HT-29 (cell line): ENCODE results near the gene PRR11. TPM values are rescaled to one million over a fixed set of nuclear protein-coding genes. Genes with fewer than 3 reads are reported as not detected.
"Not testable (repeated sequence)": the region's sequence is repeated elsewhere in the genome, so short reads cannot be mapped to it uniquely, and the experiment has no call there.

Source experiments
- DNase-seq: peaks from one replicate; pipeline ENCODE4 v3.0.0-alpha.2; 2015; ENCODE audit warnings: low spot score
- small RNA-seq: library from RNA; depleted of rRNA; stranded (forward); fragments of <200 nt; gene quantifications from one replicate; pipeline ENCODE3, GENCODE V24; 2014
- total RNA-seq: library from RNA; depleted of rRNA; stranded (reverse); fragments of >200 nt; shearing (Covaris generic); gene quantifications from 2 replicates; pipeline ENCODE4 v1.2.3, GENCODE V29; 2014; rRNA removed

The PRR11 gene
- total RNA-seq, 1 experiment from 2014 or later = 10.0 TPM

DNA sequence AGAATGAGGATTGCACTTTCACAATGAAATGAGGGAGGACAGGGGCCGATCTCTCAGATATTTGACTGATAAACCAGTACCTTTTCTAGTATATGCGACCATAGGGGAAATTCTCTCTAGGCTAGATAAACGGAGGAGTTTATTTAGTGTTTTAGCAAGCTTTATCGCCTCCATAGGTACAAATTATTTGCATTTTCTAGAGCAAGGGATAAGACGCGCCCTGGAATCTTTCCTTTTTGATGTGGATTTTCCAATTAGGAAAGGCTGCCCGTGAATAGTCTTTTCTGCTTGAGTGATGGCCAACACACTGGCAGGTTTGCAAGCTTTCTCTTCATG lies 64.4 kb downstream of the PRR11 start:
- no peak for DNase-seq

DNA sequence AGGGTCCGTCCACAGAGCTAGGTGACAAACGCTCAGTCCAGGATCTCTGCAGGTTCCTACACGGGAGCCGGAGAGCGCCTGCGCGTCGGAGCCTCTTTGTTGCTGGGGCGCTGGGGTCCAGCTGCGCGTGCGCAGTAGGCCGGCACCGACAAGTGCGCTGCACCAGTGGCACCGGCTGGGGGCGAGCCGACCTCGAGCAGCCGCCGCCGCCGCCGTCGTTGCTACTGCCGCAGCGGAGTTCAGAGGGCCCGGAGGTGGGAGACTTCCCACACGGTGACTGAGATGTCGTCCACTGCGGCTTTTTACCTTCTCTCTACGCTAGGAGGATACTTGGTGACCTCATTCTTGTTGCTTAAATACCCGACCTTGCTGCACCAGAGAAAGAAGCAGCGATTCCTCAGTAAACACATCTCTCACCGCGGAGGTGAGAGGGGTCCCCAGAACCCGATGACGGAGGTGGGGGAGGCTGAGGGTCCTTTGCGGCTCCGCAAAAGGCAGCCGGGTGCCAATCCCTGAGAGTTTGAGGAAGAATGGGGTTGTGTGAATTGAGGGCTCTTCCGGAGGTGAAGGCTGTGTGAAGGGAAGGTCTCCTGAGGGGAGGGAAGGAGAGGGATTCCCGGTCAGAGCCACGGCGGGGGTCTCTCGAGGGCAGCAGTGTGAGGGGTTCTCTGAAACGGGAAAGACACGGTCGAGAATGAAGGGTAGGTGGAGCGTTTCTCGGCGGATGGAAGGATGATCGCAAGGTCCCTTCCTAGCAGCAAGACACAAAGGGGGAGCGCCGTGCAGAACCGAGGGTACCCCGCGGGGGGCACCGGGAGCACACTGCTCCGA lies 65.0 kb downstream of the PRR11 start, which contains the start of gene GDPD1:
TSS of gene GDPD1 (plus strand) at position 184 of the 831 bp plus-strand sequence. CDS start at position 283, 99 bp downstream.
- peak; percentile 95 for DNase-seq

DNA sequence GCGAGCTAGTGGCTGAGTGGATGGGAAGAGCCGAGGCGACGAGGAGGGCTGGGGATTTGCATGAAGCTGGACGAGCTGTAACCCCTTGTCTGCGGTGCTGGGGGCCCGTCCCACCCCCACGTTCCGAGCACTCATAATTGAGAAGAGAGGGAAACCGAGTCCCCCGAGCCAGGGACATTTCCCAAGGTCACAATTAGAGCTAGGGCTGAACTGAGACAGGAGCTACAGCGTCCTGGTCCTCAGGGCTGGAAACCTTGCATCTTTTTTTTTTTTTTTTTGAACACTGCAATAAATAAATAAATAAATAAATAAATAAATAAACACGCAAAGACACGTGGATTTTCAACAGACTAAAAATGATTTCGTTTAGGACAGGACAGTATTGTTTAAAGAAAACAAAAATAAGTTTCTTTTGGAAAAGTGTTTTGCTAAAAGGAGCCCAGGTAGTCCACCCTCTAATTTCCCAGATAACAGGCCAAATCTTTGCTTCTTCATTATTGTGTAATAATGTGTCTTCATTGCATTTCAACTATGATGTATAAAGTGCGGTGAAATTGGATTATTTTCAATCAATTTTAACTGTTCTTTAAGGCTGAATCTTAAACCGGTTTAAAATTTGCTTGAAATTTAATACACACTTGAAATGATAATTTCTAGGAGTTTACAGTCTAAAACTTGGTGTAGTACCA lies 65.8 kb downstream of the PRR11 start:
- DNase-seq = peak; percentile 9

DNA sequence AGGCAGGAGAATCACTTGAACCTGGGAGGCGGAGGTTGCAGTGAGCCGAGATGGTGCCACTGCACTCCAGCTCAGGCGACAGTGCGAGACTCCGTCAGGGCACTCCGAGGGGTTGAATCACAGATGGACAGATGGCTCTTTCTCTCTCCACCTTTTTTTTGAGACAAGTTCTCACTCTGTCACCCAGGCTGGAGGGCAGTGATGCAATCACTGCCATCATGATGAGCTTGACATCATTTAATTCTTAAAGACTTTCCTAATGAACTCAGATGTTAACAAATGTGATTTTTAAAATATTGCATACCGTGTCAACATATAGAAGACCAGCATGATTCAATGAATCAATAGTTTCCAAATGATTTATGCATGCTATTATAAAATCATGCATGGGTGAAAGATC lies 68.3 kb downstream of the PRR11 start:
- DNase-seq = no peak

DNA sequence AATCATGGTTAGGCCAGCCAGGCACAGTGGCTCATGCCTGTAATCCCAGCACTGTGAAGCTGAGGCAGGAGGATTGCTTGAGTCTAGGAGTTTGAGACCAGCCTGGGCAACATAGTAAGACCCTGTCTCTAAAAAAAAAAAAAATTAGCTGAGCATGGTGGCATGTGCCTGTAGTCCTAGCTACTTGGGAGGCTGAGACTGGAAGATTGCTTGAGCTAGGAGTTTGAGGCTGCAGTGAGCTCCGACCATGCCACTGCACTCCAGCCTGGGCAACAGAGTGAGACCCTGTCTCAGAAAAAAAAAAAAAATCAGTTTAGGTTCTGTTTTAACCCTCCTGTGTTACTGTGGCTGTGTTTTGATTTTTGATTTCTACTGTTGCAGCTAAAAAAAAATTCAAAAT lies 73.0 kb downstream of the PRR11 start:
- not testable (repeated sequence) for DNase-seq

DNA sequence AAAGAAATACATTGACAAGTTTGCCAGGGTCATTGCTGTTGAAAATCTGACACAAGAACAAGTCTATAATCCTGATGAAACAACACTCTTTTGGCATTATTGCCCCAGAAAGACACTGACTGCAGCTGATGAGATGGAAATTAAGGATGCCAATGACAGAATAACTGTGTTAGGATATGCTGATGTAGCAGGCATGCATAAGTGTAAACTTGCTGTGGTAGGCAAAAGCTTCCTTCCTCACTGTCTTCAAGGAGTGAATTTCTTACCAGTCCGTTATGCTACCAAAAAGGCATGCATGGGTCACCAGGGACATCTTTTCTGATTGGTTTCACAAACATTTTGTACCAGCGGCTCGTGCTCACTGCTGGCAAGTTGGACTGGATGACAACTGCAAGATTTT lies 75.2 kb downstream of the PRR11 start:
- DNase-seq = no peak

DNA sequence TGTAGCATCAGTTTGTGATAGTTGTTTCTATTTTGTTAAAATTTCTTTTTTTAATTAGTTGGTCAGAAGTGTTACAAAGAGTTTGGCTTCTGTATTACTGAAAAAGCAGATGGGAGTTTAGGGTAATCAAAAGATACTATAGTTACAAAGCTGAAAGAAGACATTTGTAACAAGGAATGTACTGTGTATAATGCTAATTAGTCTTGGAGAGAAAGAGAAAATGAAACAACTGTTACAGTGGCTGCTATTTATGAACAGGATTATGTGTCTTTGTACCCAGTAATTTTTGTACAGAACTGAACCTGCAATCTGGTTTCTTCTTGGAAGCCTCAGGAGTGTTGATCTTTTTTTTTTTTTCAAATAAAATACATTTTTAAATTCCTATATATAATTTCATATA lies 79.1 kb downstream of the PRR11 start:
- DNase-seq = no peak

DNA sequence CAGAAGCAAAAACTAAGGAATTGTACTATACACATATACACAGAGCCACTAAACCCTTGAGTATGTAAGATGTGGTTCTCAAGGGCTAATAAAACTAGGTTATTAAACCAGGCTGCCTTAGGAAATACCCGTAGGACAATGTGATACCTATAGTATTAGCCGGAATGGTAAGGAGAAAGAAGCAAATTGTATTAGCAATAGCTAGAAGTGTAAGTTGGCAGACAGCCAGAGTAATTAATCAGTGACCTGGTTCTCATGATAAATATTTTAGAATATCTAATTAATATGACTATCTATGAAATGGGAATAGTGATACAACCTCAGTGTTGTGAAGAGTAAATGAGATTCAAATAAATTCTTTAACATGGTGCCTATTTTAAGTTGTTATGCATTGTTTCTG lies 83.4 kb downstream of the PRR11 start:
- peak; percentile 15 for DNase-seq

DNA sequence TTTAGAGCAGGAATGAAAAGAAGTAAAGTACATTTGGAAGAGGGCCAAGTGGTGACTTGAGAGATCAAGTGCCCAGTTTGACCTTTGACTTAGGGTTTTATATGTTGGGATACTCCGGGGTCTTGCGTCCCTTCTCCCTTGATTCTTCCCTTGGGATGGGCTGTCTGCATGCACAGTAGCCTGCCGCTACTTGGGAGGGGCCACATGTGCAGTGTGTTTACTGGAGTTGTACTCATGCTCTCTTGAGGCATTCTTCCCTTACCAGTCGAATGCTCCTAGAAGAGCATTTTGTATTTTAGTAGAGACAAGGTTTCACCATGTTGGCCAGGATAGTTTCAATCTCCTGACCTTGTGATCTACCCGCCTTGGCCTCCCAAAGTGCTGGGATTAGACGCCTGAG lies 88.5 kb downstream of the PRR11 start:
- DNase-seq = no peak

Small RNAs within 50 kb of the gene (small RNA-seq; reads per million reads assigned to genes)
- gene MIR301A (22.6 reads per million, percentile 92 among the genes with 10 or more reads in this experiment), gene MIR454 (4.2 reads per million, percentile 80 among the genes with 10 or more reads in this experiment), gene RNU2-58P (1.5 reads per million, percentile 55 among the genes with 10 or more reads in this experiment)

Other genes with a start within 250 kb of the PRR11 start
- gene TRIM37, start 48.9 kb upstream of the PRR11 start, total RNA-seq = 18.0 and 21.7 TPM in 2 replicates
- gene SKA2, start 560 bp upstream of the PRR11 start, total RNA-seq = 43.5 and 47.0 TPM in 2 replicates
- gene SMG8, start 54.3 kb downstream of the PRR11 start, total RNA-seq = 8.7 and 10.5 TPM in 2 replicates
- gene GDPD1, start 64.8 kb downstream of the PRR11 start, total RNA-seq = 0.65 TPM in 1 of 2 replicates, not detected in the other
- gene YPEL2, start 175.9 kb downstream of the PRR11 start, total RNA-seq = 10.9 and 13.4 TPM in 2 replicates